ENCODE measurements around the gene DCDC2C.

DNA sequence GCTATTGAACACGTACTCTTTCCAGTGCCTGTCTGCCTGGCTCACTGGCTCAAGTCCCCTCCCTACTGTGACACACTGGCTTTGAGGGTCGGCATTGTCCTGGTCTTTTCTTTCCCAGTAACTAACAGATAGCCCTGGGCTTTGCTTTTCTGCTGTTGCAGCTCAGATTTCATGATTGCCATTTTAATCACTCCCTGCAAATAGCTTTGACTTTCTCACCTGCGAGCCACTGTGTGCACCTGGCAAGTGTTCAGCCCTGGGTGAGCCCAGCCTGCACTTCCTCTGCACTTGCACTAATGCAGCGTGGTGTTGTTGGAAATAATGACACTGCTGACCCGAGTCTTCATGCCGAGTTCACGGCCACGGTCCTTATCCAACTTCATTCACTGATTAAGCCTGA is 52.9 kb downstream of the DCDC2C start:
- TF ChIP-seq, protein P1, sequence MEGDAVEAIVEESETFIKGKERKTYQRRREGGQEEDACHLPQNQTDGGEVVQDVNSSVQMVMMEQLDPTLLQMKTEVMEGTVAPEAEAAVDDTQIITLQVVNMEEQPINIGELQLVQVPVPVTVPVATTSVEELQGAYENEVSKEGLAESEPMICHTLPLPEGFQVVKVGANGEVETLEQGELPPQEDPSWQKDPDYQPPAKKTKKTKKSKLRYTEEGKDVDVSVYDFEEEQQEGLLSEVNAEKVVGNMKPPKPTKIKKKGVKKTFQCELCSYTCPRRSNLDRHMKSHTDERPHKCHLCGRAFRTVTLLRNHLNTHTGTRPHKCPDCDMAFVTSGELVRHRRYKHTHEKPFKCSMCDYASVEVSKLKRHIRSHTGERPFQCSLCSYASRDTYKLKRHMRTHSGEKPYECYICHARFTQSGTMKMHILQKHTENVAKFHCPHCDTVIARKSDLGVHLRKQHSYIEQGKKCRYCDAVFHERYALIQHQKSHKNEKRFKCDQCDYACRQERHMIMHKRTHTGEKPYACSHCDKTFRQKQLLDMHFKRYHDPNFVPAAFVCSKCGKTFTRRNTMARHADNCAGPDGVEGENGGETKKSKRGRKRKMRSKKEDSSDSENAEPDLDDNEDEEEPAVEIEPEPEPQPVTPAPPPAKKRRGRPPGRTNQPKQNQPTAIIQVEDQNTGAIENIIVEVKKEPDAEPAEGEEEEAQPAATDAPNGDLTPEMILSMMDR (tag by site-specific recombination; IDR thresholded peaks at IDR 0.05) = no peak
- TF ChIP-seq ZNF549 (tag by site-specific recombination; IDR thresholded peaks at IDR 0.05) (no peak), KLF7 (tag by site-specific recombination; IDR thresholded peaks at IDR 0.05; ENCODE audit: borderline replicate concordance) (no peak), YY1 (tag by site-specific recombination; IDR thresholded peaks at IDR 0.05) (no peak)
- TF ChIP-seq, protein P2, sequence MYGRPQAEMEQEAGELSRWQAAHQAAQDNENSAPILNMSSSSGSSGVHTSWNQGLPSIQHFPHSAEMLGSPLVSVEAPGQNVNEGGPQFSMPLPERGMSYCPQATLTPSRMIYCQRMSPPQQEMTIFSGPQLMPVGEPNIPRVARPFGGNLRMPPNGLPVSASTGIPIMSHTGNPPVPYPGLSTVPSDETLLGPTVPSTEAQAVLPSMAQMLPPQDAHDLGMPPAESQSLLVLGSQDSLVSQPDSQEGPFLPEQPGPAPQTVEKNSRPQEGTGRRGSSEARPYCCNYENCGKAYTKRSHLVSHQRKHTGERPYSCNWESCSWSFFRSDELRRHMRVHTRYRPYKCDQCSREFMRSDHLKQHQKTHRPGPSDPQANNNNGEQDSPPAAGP (tag by site-specific recombination; IDR thresholded peaks at IDR 0.05) = no peak

All from HEK293 (cell line).